ENCODE measurements around the gene RCOR2.

DNA sequence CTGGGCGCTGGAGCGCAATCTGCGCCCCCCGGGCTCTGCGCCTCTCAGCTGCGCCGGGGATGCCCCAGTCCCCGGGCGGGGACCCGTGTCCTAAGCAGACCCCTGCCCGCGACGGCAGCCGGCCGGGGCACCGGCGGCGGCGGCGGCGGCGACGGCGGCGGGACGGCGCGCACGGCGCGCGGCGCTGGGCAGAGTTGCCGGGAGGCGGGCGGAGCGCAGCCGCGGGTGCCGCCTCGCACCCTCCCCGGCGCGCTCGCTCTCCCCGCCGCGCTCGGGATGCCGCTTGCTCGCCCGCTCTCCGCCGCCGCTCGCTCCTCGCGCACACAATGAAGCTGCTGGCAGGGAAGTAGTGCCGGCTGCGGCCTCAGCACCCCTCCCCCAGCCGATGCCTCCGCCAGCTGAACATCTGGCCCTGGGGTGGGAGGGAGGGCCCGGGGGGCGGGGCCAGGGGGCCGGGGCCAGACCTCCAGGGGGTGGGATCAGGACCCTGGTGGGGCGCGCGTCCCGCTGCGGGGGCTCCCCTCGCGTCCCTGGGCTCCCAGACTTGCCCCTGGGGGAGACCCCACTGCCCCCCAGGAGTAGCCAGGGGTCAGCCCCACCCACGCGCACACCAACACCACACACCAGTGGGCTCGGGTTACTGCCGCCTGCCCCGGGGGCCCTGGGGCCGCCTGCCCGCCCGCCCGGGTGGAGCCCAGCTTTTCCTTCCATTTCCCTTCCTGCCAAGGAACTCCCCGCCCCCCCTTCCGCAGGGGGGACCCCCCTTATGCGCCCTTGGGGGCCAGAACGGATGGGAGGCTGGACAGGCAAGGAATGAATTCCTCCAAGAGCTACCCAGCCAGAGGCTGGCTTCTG, at the start of gene RCOR2:
- TF ChIP-seq EZH2 (IDR thresholded peaks at IDR 0.05; ENCODE audit: borderline replicate concordance, low read depth, low read length, severe bottlenecking), result no peak
- TF ChIP-seq, protein P1, sequence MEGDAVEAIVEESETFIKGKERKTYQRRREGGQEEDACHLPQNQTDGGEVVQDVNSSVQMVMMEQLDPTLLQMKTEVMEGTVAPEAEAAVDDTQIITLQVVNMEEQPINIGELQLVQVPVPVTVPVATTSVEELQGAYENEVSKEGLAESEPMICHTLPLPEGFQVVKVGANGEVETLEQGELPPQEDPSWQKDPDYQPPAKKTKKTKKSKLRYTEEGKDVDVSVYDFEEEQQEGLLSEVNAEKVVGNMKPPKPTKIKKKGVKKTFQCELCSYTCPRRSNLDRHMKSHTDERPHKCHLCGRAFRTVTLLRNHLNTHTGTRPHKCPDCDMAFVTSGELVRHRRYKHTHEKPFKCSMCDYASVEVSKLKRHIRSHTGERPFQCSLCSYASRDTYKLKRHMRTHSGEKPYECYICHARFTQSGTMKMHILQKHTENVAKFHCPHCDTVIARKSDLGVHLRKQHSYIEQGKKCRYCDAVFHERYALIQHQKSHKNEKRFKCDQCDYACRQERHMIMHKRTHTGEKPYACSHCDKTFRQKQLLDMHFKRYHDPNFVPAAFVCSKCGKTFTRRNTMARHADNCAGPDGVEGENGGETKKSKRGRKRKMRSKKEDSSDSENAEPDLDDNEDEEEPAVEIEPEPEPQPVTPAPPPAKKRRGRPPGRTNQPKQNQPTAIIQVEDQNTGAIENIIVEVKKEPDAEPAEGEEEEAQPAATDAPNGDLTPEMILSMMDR (IDR thresholded peaks at IDR 0.05; ENCODE audit: borderline replicate concordance, extremely low read depth, low read length, poor library complexity, severe bottlenecking), result no peak

All from DND-41 (cell line).